B cell (primary cell): ENCODE results near the gene VPS72. TPM values are rescaled to one million over a fixed set of nuclear protein-coding genes. Genes with fewer than 3 reads are reported as not detected.

Experiments
- ATAC-seq: fragments of 200-7000 bp; cut with Tn5 transposase; one replicate; pipeline ENCODE4 v1.10.0; 2021; ENCODE audit warnings: low read depth, mild to moderate bottlenecking, moderate number of reproducible peaks, moderate library complexity
- CTCF ChIA-PET: fragments of 350-600 bp; sonication (Branson Sonifier 250); formaldehyde crosslinking; loops from one replicate; lab custom pipeline; 2021; ENCODE audit warnings: antibody characterized with exemption, inconsistent platforms; lab: Charles Lee
- POLR2A ChIA-PET: fragments of 350-600 bp; sonication (Branson Sonifier 250); formaldehyde crosslinking; loops from one replicate; lab custom pipeline; 2021; ENCODE audit warnings: antibody characterized with exemption; lab: Charles Lee
- DNase-seq: peaks from one replicate; pipeline ENCODE4 v3.0.0; 2013
- H2AFZ ChIP-seq: 2 replicates; pipeline ENCODE4 v1.6.1; 2012; ENCODE audit warnings: mild to moderate bottlenecking, low read depth, low read length; ENCODE audit not compliant: insufficient read depth, poor library complexity, severe bottlenecking
- H3K27ac ChIP-seq, 2 donors: 1 replicate in 1 of 2; 2 replicates in 1 of 2; pipeline ENCODE4 v1.5.1; 2012 to 2013; ENCODE audit warnings: low read length in 2 of 2, mild to moderate bottlenecking in 2 of 2, moderate library complexity in 1 of 2
- H3K27me3 ChIP-seq, 4 experiments: fragments of 200-600 bp in 1 of 4; sonication (generic) in 1 of 4; replicated peaks in 1 of 4; 1 replicate in 2 of 4; 2 replicates in 2 of 4; pipeline versions ENCODE4 v1.6.1 to v1.7.0; 2013 to 2016; ENCODE audit warnings: low read length in 3 of 4, mild to moderate bottlenecking in 2 of 4, mixed read lengths in 1 of 4, moderate library complexity in 1 of 4; ENCODE audit not compliant: insufficient read depth in 4 of 4, control insufficient read depth in 3 of 4; ENCODE audit errors: control extremely low read depth in 1 of 4
- H3K36me3 ChIP-seq, 2 experiments: replicated peaks in 1 of 2; 1 replicate in 1 of 2; 2 replicates in 1 of 2; pipeline versions ENCODE4 v1.6.1 to v1.7.1; 2013; ENCODE audit warnings: low read length in 1 of 2; ENCODE audit not compliant: insufficient read depth in 2 of 2, control insufficient read depth in 1 of 2; ENCODE audit errors: control extremely low read depth in 1 of 2, extremely low read depth in 1 of 2
- H3K4me1 ChIP-seq, 2 donors: fragments of 200-600 bp in 1 of 2; sonication (generic) in 1 of 2; 1 replicate in 1 of 2; 2 replicates in 1 of 2; pipeline versions ENCODE4 v1.5.1 to v1.6.1; 2013 to 2017; ENCODE audit warnings: low read length in 2 of 2; ENCODE audit not compliant: control insufficient read depth in 2 of 2, insufficient read depth in 2 of 2
- H3K4me2 ChIP-seq: replicated peaks from 2 replicates; pipeline ENCODE3; 2012; ENCODE audit warnings: mild to moderate bottlenecking, low read depth, low read length; ENCODE audit not compliant: poor library complexity, severe bottlenecking
- H3K4me3 ChIP-seq, 5 experiments: fragments of 200-600 bp in 1 of 5; sonication (generic) in 1 of 5; 1 replicate in 3 of 5; 2 replicates in 2 of 5; pipeline versions ENCODE4 v1.5.1 to v1.7.0; 2011 to 2016; ENCODE audit warnings: low read length in 4 of 5, mild to moderate bottlenecking in 4 of 5, low read depth in 2 of 5, control low read depth in 1 of 5, moderate library complexity in 1 of 5; ENCODE audit not compliant: insufficient read depth in 1 of 5; ENCODE audit errors: control extremely low read depth in 1 of 5, extremely low read depth in 1 of 5
- H3K79me2 ChIP-seq: fragments of 200-600 bp; sonication (generic); one replicate; pipeline ENCODE4 v1.6.0; 2016; ENCODE audit warnings: low read length; ENCODE audit not compliant: control insufficient read depth, insufficient read depth
- H3K9ac ChIP-seq: fragments of 200-600 bp; sonication (generic); 2 replicates; pipeline ENCODE4 v1.6.1; 2017; ENCODE audit warnings: mild to moderate bottlenecking, low read length, moderate library complexity
- H3K9me3 ChIP-seq, 3 donors: one replicate each; pipeline versions ENCODE4 v1.6.1 to v1.7.1; 2013; ENCODE audit warnings: low read length in 2 of 3; ENCODE audit not compliant: control insufficient read depth in 2 of 3, insufficient read depth in 1 of 3; ENCODE audit errors: control extremely low read depth in 1 of 3
- H4K20me1 ChIP-seq: 2 replicates; pipeline ENCODE4 v1.6.0; 2012; ENCODE audit warnings: mild to moderate bottlenecking, low read length; ENCODE audit not compliant: insufficient read depth, control insufficient read depth, poor library complexity, severe bottlenecking
- H3K27ac Mint-ChIP-seq: one replicate; pipeline ENCODE4 v1.8.0; 2021; ENCODE audit warnings: mixed read lengths
- H3K27me3 Mint-ChIP-seq: one replicate; pipeline ENCODE4 v1.8.0; 2021; ENCODE audit warnings: mixed read lengths
- H3K4me1 Mint-ChIP-seq: one replicate; pipeline ENCODE4 v1.8.0; 2021; ENCODE audit warnings: mixed read lengths
- H3K4me3 Mint-ChIP-seq: one replicate; pipeline ENCODE4 v1.8.0; 2021; ENCODE audit warnings: mixed read lengths
- H3K9me3 Mint-ChIP-seq: one replicate; pipeline ENCODE4 v1.8.0; 2022; ENCODE audit warnings: mixed read lengths; ENCODE audit not compliant: insufficient read depth
- CTCF ChIP-seq: fragments of 200-600 bp; IDR thresholded peaks from one replicate; pipeline ENCODE4 v1.8.0; 2022; ENCODE audit warnings: antibody characterized with exemption, mild to moderate bottlenecking
- EZH2 ChIP-seq: IDR thresholded peaks from 2 replicates; pipeline ENCODE4 v1.6.1; 2012; ENCODE audit warnings: borderline replicate concordance, low read depth, mild to moderate bottlenecking, moderate library complexity, low read length; ENCODE audit not compliant: insufficient read depth, poor library complexity, severe bottlenecking
- WGBS: methylation state at CpG from one replicate; pipeline ENCODE4 v1.1.5; 2013; ENCODE audit warnings: missing lambda C conversion rate; ENCODE audit not compliant: insufficient coverage; 5-methylcytosine and 5-hydroxymethylcytosine counted together
- intact Hi-C: fragments of 100-400 bp; cut with micrococcal nuclease; formaldehyde crosslinking; loops from one replicate; pipeline ENCODE4 v1.10.0; 2022
- polyA plus RNA-seq: library from polyadenylated mRNA; depleted of rRNA; stranded (reverse); fragments of >200 nt; gene quantifications from 2 replicates; pipeline ENCODE4 v1.2.3, GENCODE V29; 2012
- total RNA-seq, 2 donors: library from RNA; stranded (reverse); fragments of 120-200 nt in 1 of 2; gene quantifications; 1 replicate in 1 of 2; 2 replicates in 1 of 2; pipeline versions ENCODE4 v1.2.3 to v1.2.4, GENCODE V29; 2013 to 2022

VPS72 gene
- total and polyA plus RNA-seq, 2 donors (not counting 1 experiment from before 2014, with no cell fraction given), result 42.1 to 48.7 TPM

GRCh38 chr1:151235235-151235634 is 45.2 kb upstream of the VPS72 start:
- WGBS, result 100% methylated on average over 4 of the region's 6 CpGs
- no peaks in the 10 kb centered on the region for H4K20me1 ChIP-seq
- intact Hi-C loops, result no loop called here
- H3K4me1 ChIP-seq, result peaks cover 4 to 9% of the 10 kb centered on the region in 2 donors
- H3K9ac ChIP-seq, result no peak overlapping the region
- Mint-ChIP-seq H3K9me3 (no peaks in the 10 kb centered on the region), H3K4me1 (peaks cover 9% of the 10 kb centered on the region), H3K4me3 (no peak overlapping the region), H3K27me3 (no peaks in the 10 kb centered on the region), H3K27ac (no peak overlapping the region)
- no peak overlapping the region for H3K27ac ChIP-seq
- DNase-seq, result no peak
- no peaks in the 10 kb centered on the region for H3K9me3 ChIP-seq
- no peak overlapping the region for H2AFZ ChIP-seq
- ATAC-seq, result no peak
- H3K4me2 ChIP-seq, result no peak overlapping the region
- no peak for TF ChIP-seq CTCF
- no peak for TF ChIP-seq EZH2
- ChIA-PET POLR2A (no interaction called here), CTCF (no interaction called here)
- peaks cover 8% of the 10 kb centered on the region for H3K79me2 ChIP-seq
- no peak overlapping the region for H3K4me3 ChIP-seq
- H3K36me3 ChIP-seq, result peaks cover 21 to 86% of the 10 kb centered on the region in 2 experiments
- no peaks in the 10 kb centered on the region for H3K27me3 ChIP-seq

GRCh38 chr1:151222130-151222529 is 32.1 kb upstream of the VPS72 start:
- no peaks in the 10 kb centered on the region for H3K27me3 ChIP-seq
- no peak overlapping the region for H3K9ac ChIP-seq
- H3K4me2 ChIP-seq, result no peak overlapping the region
- TF ChIP-seq EZH2, result no peak
- no peak for TF ChIP-seq CTCF
- H3K4me1 ChIP-seq, result no peaks in the 10 kb centered on the region
- no peaks in the 10 kb centered on the region for H3K9me3 ChIP-seq
- H3K4me1 Mint-ChIP-seq, result peaks cover 2% of the 10 kb centered on the region
- POLR2A ChIA-PET, result no interaction called here
- ATAC-seq (no peak), DNase-seq (no peak)
- no peak overlapping the region for H3K4me3 Mint-ChIP-seq
- CTCF ChIA-PET, result interaction anchor here (0.6 kb wide), 1 partner anchor 13 kb away, joined by 3 read pairs; no protein-coding TSS in a partner anchor
- WGBS, result 100% methylated on average over 3 of the region's 4 CpGs
- H3K27ac Mint-ChIP-seq, result no peak overlapping the region
- no peaks in the 10 kb centered on the region for H3K9me3 Mint-ChIP-seq
- no peak overlapping the region for H3K27ac ChIP-seq
- H2AFZ ChIP-seq, result no peak overlapping the region
- peaks cover 68% of the 10 kb centered on the region for H3K79me2 ChIP-seq
- no peaks in the 10 kb centered on the region for H3K27me3 Mint-ChIP-seq
- intact Hi-C loops, result no loop called here
- H3K4me3 ChIP-seq, result no peak overlapping the region
- H4K20me1 ChIP-seq, result peaks cover 44% of the 10 kb centered on the region
- peaks cover 7 to 33% of the 10 kb centered on the region in 2 experiments for H3K36me3 ChIP-seq
